Peyer's patch (tissue), 4 donors: Measurements from ENCODE around the gene ANXA1. TPM values are rescaled to one million over a fixed set of nuclear protein-coding genes. Genes with fewer than 3 reads are reported as not detected.

ENCODE experiments used
- DNase-seq, 3 donors: peaks; one replicate each; pipeline ENCODE4 v3.0.0-alpha.2; 2017 to 2019
- H3K27ac ChIP-seq, 4 donors: fragments of 200-600 bp; sonication (generic); one replicate each; pipeline ENCODE4 v1.5.1; 2016 to 2019
- H3K27me3 ChIP-seq, 2 donors: fragments of 200-600 bp; sonication (generic); one replicate each; pipeline ENCODE4 v1.5.1; 2019
- H3K36me3 ChIP-seq, 3 donors: fragments of 200-600 bp; sonication (generic); one replicate each; pipeline ENCODE4 v1.5.1; 2016 to 2019
- H3K4me1 ChIP-seq, 4 donors: fragments of 200-600 bp; sonication (generic); one replicate each; pipeline ENCODE4 v1.5.1; 2016 to 2019
- H3K4me3 ChIP-seq, 4 donors: fragments of 200-600 bp; sonication (generic); 1 replicate in 3 of 4; 2 replicates in 1 of 4; pipeline ENCODE4 v1.5.1; 2016 to 2019; ENCODE audit warnings: mild to moderate bottlenecking in 1 of 4
- H3K9me3 ChIP-seq, 4 donors: fragments of 200-600 bp; sonication (generic); one replicate each; pipeline ENCODE4 v1.5.1; 2016 to 2019; ENCODE audit warnings: mild to moderate bottlenecking in 1 of 4
- CTCF ChIP-seq, 6 experiments: fragments of 450-650 bp in 4 of 6; fragments of 200-600 bp in 2 of 6; sonication (generic) in 1 of 6; IDR thresholded peaks; one replicate each; pipeline ENCODE4 v1.5.1; 2017 to 2019; ENCODE audit warnings: antibody characterized with exemption in 6 of 6, mild to moderate bottlenecking in 3 of 6, moderate library complexity in 1 of 6
- POLR2A ChIP-seq, 2 donors: fragments of 450-650 bp; IDR thresholded peaks; one replicate each; pipeline ENCODE4 v1.5.1; 2017; ENCODE audit warnings: antibody characterized with exemption in 2 of 2, mild to moderate bottlenecking in 2 of 2, moderate library complexity in 2 of 2
- total RNA-seq, 4 donors: library from RNA; depleted of rRNA; stranded (reverse); fragments of >200 nt; gene quantifications; one replicate each; pipeline ENCODE4 v1.1.0, GENCODE V29; 2016

ANXA1 gene
- total RNA-seq, 4 donors from 2014 or later, result 13.5 to 223 (median 40.3) TPM

GRCh38 chr9:73174330-73174980, 22.8 kb downstream of the ANXA1 start:
- TF ChIP-seq CTCF (IDR thresholded peaks at IDR 0.05), result no peak
- no peak for TF ChIP-seq POLR2A (IDR thresholded peaks at IDR 0.05)

GRCh38 chr9:73176450-73176875, 24.8 kb downstream of the ANXA1 start:
- DNase-seq, result no peak
- no peaks in the 10 kb centered on the region for H3K36me3 ChIP-seq
- H3K27me3 ChIP-seq, result no peaks in the 10 kb centered on the region
- TF ChIP-seq CTCF (IDR thresholded peaks at IDR 0.05) (no peak), POLR2A (IDR thresholded peaks at IDR 0.05) (no peak)
- no peaks in the 10 kb centered on the region for H3K4me1 ChIP-seq
- H3K4me3 ChIP-seq, result no peak overlapping the region
- no peaks in the 10 kb centered on the region for H3K9me3 ChIP-seq
- no peak overlapping the region for H3K27ac ChIP-seq

More at GRCh38 chr9:73174330-73174980, 22.8 kb downstream of the ANXA1 start:
- H3K4me3 ChIP-seq, result no peak overlapping the region
- no peaks in the 10 kb centered on the region for H3K9me3 ChIP-seq
- no peaks in the 10 kb centered on the region for H3K36me3 ChIP-seq
- H3K27me3 ChIP-seq, result no peaks in the 10 kb centered on the region
- no peak for DNase-seq
- H3K4me1 ChIP-seq, result no peaks in the 10 kb centered on the region
- H3K27ac ChIP-seq, result no peak overlapping the region

- no peaks in the 10 kb centered on the region for H3K9me3 ChIP-seq
- no peaks in the 10 kb centered on the region for H3K4me1 ChIP-seq
- no peaks in the 10 kb centered on the region for H3K27me3 ChIP-seq
- H3K27ac ChIP-seq, result no peak overlapping the region
- DNase-seq, result no peak
- no peak overlapping the region for H3K4me3 ChIP-seq
- TF ChIP-seq POLR2A (IDR thresholded peaks at IDR 0.05), result no peak
- TF ChIP-seq CTCF (IDR thresholded peaks at IDR 0.05), result no peak
- H3K36me3 ChIP-seq, result no peaks in the 10 kb centered on the region
Observed at GRCh38 chr9:73178044-73178443, 26.4 kb downstream of the ANXA1 start.

- Histone ChIP-seq H3K27ac (no peak overlapping the region), H3K4me3 (no peak overlapping the region), H3K9me3 (no peaks in the 10 kb centered on the region), H3K4me1 (no peaks in the 10 kb centered on the region), H3K27me3 (no peaks in the 10 kb centered on the region), H3K36me3 (no peaks in the 10 kb centered on the region)
- TF ChIP-seq CTCF (IDR thresholded peaks at IDR 0.05) (no peak), POLR2A (IDR thresholded peaks at IDR 0.05) (no peak)
- DNase-seq, result no peak
Observed at GRCh38 chr9:73179589-73179988, 27.9 kb downstream of the ANXA1 start.

GRCh38 chr9:73180403-73180802, 28.7 kb downstream of the ANXA1 start:
- Histone ChIP-seq H3K36me3 (no peaks in the 10 kb centered on the region), H3K27me3 (no peaks in the 10 kb centered on the region), H3K9me3 (no peaks in the 10 kb centered on the region), H3K4me1 (no peaks in the 10 kb centered on the region), H3K27ac (no peak overlapping the region), H3K4me3 (no peak overlapping the region)
- TF ChIP-seq POLR2A (IDR thresholded peaks at IDR 0.05) (no peak), CTCF (IDR thresholded peaks at IDR 0.05) (no peak)
- no peak for DNase-seq
